SK-N-SH (cell line): ENCODE results near the gene PGGHG.

Experiments
- CHD2 ChIP-seq: fragments of 150-350 bp; IDR thresholded peaks from 2 replicates; pipeline ENCODE4 v1.6.1; 2018; ENCODE audit warnings: low read length; ENCODE audit not compliant: partially characterized antibody
- EP300 ChIP-seq, 2 experiments: IDR thresholded peaks; 2 replicates each; pipeline versions ENCODE4 v1.4.0 to v1.6.1; 2012; ENCODE audit warnings: borderline replicate concordance in 1 of 2, low read depth in 1 of 2, low read length in 1 of 2
- MEF2A ChIP-seq: IDR thresholded peaks from 2 replicates; pipeline ENCODE4 v1.4.0; 2012; ENCODE audit warnings: low read depth, borderline replicate concordance
- NRF1 ChIP-seq: IDR thresholded peaks from 2 replicates; pipeline ENCODE4 v1.6.1; 2012; ENCODE audit warnings: low read depth, mild to moderate bottlenecking, low read length
- RCOR1 ChIP-seq: fragments of 150-350 bp; IDR thresholded peaks from 2 replicates; pipeline ENCODE4 v1.6.1; 2017; ENCODE audit warnings: antibody characterized with exemption, low read length
- RFX5 ChIP-seq: IDR thresholded peaks from 2 replicates; pipeline ENCODE4 v1.6.1; 2012; ENCODE audit warnings: mild to moderate bottlenecking, improper control_type of control experiment, low read length
- TEAD4 ChIP-seq: IDR thresholded peaks from 2 replicates; pipeline ENCODE4 v1.4.0; 2012; ENCODE audit warnings: mild to moderate bottlenecking, borderline replicate concordance; ENCODE audit not compliant: insufficient read depth
- YY1 ChIP-seq: IDR thresholded peaks from 2 replicates; pipeline ENCODE4 v1.4.0; 2012; ENCODE audit warnings: low read depth, mild to moderate bottlenecking
- TF ChIP-seq, protein P1 (sequence below): IDR thresholded peaks from 2 replicates; pipeline ENCODE4 v1.4.0; 2012; ENCODE audit warnings: low read depth
- TF ChIP-seq, protein P2 (sequence below): fragments of 200-600 bp; sonication (generic); IDR thresholded peaks from 2 replicates; pipeline ENCODE4 v1.6.1; 2017; ENCODE audit warnings: antibody characterized with exemption, mild to moderate bottlenecking, moderate library complexity
- TF ChIP-seq, protein P3 (sequence below): IDR thresholded peaks from 2 replicates; pipeline ENCODE4; 2012

DNA sequence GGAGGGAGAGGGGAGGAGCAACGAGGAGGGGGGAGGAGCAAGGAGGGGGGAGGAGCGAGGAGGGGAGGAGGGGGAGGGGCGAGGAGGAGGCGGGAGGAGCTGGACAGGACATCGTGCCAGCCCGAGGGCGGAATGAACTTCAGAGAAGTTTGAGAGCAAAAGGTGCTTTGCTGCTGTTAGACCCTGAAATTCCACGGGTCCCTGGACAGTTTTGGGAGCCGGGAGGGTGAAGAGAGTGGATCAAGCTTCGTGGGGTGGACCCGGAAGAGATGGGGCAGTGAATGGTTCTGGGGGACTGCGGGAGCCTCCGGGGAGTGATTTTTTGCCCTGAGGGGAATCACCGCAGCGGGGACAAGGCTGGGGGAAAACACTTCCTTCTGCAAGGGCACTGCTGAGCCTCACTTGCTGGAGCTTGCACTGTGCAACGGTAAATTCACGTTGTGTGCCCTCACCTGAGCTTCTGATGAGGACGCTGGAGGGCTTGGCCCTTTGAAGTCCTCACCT is 21.4 kb upstream of the PGGHG start:
- TF ChIP-seq, protein P1, sequence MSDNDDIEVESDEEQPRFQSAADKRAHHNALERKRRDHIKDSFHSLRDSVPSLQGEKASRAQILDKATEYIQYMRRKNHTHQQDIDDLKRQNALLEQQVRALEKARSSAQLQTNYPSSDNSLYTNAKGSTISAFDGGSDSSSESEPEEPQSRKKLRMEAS = no peak
- TF ChIP-seq EP300 (IDR thresholded peaks at IDR 0.05; ENCODE audit: borderline replicate concordance in 1 of 2, low read depth in 1 of 2, low read length in 1 of 2) = no peak
- TF ChIP-seq, protein P2, sequence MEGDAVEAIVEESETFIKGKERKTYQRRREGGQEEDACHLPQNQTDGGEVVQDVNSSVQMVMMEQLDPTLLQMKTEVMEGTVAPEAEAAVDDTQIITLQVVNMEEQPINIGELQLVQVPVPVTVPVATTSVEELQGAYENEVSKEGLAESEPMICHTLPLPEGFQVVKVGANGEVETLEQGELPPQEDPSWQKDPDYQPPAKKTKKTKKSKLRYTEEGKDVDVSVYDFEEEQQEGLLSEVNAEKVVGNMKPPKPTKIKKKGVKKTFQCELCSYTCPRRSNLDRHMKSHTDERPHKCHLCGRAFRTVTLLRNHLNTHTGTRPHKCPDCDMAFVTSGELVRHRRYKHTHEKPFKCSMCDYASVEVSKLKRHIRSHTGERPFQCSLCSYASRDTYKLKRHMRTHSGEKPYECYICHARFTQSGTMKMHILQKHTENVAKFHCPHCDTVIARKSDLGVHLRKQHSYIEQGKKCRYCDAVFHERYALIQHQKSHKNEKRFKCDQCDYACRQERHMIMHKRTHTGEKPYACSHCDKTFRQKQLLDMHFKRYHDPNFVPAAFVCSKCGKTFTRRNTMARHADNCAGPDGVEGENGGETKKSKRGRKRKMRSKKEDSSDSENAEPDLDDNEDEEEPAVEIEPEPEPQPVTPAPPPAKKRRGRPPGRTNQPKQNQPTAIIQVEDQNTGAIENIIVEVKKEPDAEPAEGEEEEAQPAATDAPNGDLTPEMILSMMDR = no peak
- no peak for TF ChIP-seq CHD2
- TF ChIP-seq, protein P3, sequence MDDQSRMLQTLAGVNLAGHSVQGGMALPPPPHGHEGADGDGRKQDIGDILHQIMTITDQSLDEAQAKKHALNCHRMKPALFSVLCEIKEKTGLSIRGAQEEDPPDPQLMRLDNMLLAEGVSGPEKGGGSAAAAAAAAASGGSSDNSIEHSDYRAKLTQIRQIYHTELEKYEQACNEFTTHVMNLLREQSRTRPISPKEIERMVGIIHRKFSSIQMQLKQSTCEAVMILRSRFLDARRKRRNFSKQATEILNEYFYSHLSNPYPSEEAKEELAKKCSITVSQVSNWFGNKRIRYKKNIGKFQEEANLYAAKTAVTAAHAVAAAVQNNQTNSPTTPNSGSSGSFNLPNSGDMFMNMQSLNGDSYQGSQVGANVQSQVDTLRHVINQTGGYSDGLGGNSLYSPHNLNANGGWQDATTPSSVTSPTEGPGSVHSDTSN = no peak
- TF ChIP-seq RFX5 = no peak
- TF ChIP-seq RCOR1 = no peak
- TF ChIP-seq YY1 = no peak
- no peak for TF ChIP-seq NRF1
- no peak for TF ChIP-seq TEAD4
- no peak for TF ChIP-seq MEF2A
